IPS DF 6.9 (cell line): ENCODE results near the gene SNRNP35.
"Not testable (repeated sequence)": the region's sequence is repeated elsewhere in the genome, so short reads cannot be mapped to it uniquely, and the experiment has no call there.

Experiments
- DNase-seq: peaks from one replicate; pipeline ENCODE4 v3.0.0-alpha.2; 2013; ENCODE audit warnings: low read depth, low spot score
- H3K27ac ChIP-seq: one replicate; pipeline ENCODE4 v1.5.1; 2013; ENCODE audit warnings: low read length, control low read depth
- H3K27me3 ChIP-seq: 2 replicates; pipeline ENCODE4 v1.6.1; 2013; ENCODE audit warnings: mild to moderate bottlenecking, low read length; ENCODE audit not compliant: control insufficient read depth, insufficient read depth
- H3K36me3 ChIP-seq: 2 replicates; pipeline ENCODE4 v1.6.1; 2013; ENCODE audit warnings: low read length; ENCODE audit not compliant: control insufficient read depth, insufficient read depth
- H3K4me1 ChIP-seq: 2 replicates; pipeline ENCODE4 v1.6.1; 2013; ENCODE audit warnings: low read length; ENCODE audit not compliant: control insufficient read depth, insufficient read depth
- H3K4me3 ChIP-seq: 2 replicates; pipeline ENCODE4 v1.5.1; 2013; ENCODE audit warnings: mild to moderate bottlenecking, low read length
- H3K9me3 ChIP-seq: 2 replicates; pipeline ENCODE4 v1.6.1; 2013; ENCODE audit warnings: low read length, inconsistent platforms; ENCODE audit not compliant: control insufficient read depth, insufficient read depth
- WGBS: extraction: QIAGEN DNeasy Blood & Tissue Kit; methylation state at CpG from one replicate; pipeline ENCODE4 v1.1.7; 2013; ENCODE audit warnings: mixed read lengths, missing lambda C conversion rate; ENCODE audit not compliant: insufficient read length, insufficient coverage; 5-methylcytosine and 5-hydroxymethylcytosine counted together

SNRNP35 gene

GRCh38 chr12:123449856-123450255 is 8.1 kb upstream of the SNRNP35 start:
- Histone ChIP-seq H3K27me3 (no peaks in the 10 kb centered on the region), H3K36me3 (no peaks in the 10 kb centered on the region), H3K9me3 (no peaks in the 10 kb centered on the region), H3K4me1 (no peaks in the 10 kb centered on the region; the same call in 1 of the 2 replicates), H3K4me3 (no peak overlapping the region), H3K27ac (no peak overlapping the region)
- no CpG with 5 or more reads among the region's 4 CpGs for whole genome bisulfite sequencing
- DNase-seq: no peak

- no peak overlapping the region for H3K4me3 ChIP-seq
- H3K36me3 ChIP-seq: no peaks in the 10 kb centered on the region
- H3K4me1 ChIP-seq: no peaks in the 10 kb centered on the region; the same call in 1 of the 2 replicates
- no CpG with 5 or more reads among the region's 9 CpGs for WGBS
- H3K27me3 ChIP-seq: no peaks in the 10 kb centered on the region
- no peaks in the 10 kb centered on the region for H3K9me3 ChIP-seq
- DNase-seq: no peak
- no peak overlapping the region for H3K27ac ChIP-seq
Measured at GRCh38 chr12:123450636-123451035, 7.3 kb upstream of the SNRNP35 start.

GRCh38 chr12:123452276-123452550 is 5.7 kb upstream of the SNRNP35 start:
- H3K36me3 ChIP-seq, H3K4me1 ChIP-seq, DNase-seq, H3K9me3 ChIP-seq, H3K27me3 ChIP-seq, H3K4me3 ChIP-seq, H3K27ac ChIP-seq: not testable (repeated sequence)
- no CpG with 5 or more reads among the region's 1 CpG for WGBS

GRCh38 chr12:123453165-123453564 is 4.8 kb upstream of the SNRNP35 start:
- Histone ChIP-seq H3K9me3 (no peaks in the 10 kb centered on the region), H3K27ac (no peak overlapping the region), H3K36me3 (no peaks in the 10 kb centered on the region), H3K4me3 (no peak overlapping the region), H3K27me3 (no peaks in the 10 kb centered on the region), H3K4me1 (no peaks in the 10 kb centered on the region; the same call in 1 of the 2 replicates)
- no peak for DNase-seq
- no CpG with 5 or more reads among the region's 3 CpGs for WGBS

GRCh38 chr12:123463174-123463573 is 5.2 kb downstream of the SNRNP35 start:
- H3K4me1 ChIP-seq, H3K27me3 ChIP-seq, H3K4me3 ChIP-seq, H3K9me3 ChIP-seq, H3K27ac ChIP-seq, DNase-seq, H3K36me3 ChIP-seq: not testable (repeated sequence)
- WGBS: no CpG with 5 or more reads among the region's 11 CpGs

- Histone ChIP-seq H3K4me1 (no peaks in the 10 kb centered on the region), H3K36me3 (no peaks in the 10 kb centered on the region), H3K9me3 (no peaks in the 10 kb centered on the region), H3K4me3 (no peak overlapping the region), H3K27me3 (no peaks in the 10 kb centered on the region), H3K27ac (no peak overlapping the region)
- DNase-seq: no peak
- WGBS: no CpG with 5 or more reads among the region's 4 CpGs
Measured at GRCh38 chr12:123465084-123465483, 7.1 kb downstream of the SNRNP35 start.

GRCh38 chr12:123468786-123469185 is 10.8 kb downstream of the SNRNP35 start:
- H3K4me1 ChIP-seq: no peaks in the 10 kb centered on the region
- no peak overlapping the region for H3K4me3 ChIP-seq
- no peaks in the 10 kb centered on the region for H3K27me3 ChIP-seq
- no CpG with 5 or more reads among the region's 1 CpG for WGBS
- H3K9me3 ChIP-seq: no peaks in the 10 kb centered on the region
- no peaks in the 10 kb centered on the region for H3K36me3 ChIP-seq
- DNase-seq: no peak
- H3K27ac ChIP-seq: no peak overlapping the region

GRCh38 chr12:123469978-123470377 is 12.0 kb downstream of the SNRNP35 start:
- no peaks in the 10 kb centered on the region for H3K9me3 ChIP-seq
- no CpG with 5 or more reads among the region's 2 CpGs for WGBS
- H3K27ac ChIP-seq: no peak overlapping the region
- no peaks in the 10 kb centered on the region for H3K36me3 ChIP-seq
- H3K27me3 ChIP-seq: no peaks in the 10 kb centered on the region
- H3K4me3 ChIP-seq: no peak overlapping the region
- H3K4me1 ChIP-seq: no peaks in the 10 kb centered on the region
- DNase-seq: no peak

GRCh38 chr12:123471374-123472068 is 13.6 kb downstream of the SNRNP35 start:
- Histone ChIP-seq H3K27me3 (no peaks in the 10 kb centered on the region), H3K4me3 (no peak overlapping the region), H3K4me1 (no peaks in the 10 kb centered on the region), H3K27ac (no peak overlapping the region), H3K9me3 (no peaks in the 10 kb centered on the region), H3K36me3 (no peaks in the 10 kb centered on the region)
- no CpG with 5 or more reads among the region's 8 CpGs for WGBS
- DNase-seq: no peak

- H3K36me3 ChIP-seq: no peaks in the 10 kb centered on the region
- no CpG with 5 or more reads among the region's 12 CpGs for WGBS
- no peaks in the 10 kb centered on the region for H3K9me3 ChIP-seq
- no peak overlapping the region for H3K4me3 ChIP-seq
- no peaks in the 10 kb centered on the region for H3K27me3 ChIP-seq
- H3K4me1 ChIP-seq: no peaks in the 10 kb centered on the region
- H3K27ac ChIP-seq: no peak overlapping the region
- DNase-seq: no peak
Measured at GRCh38 chr12:123472438-123472849, 14.5 kb downstream of the SNRNP35 start.

GRCh38 chr12:123474485-123475245 is 16.7 kb downstream of the SNRNP35 start:
- H3K9me3 ChIP-seq: no peaks in the 10 kb centered on the region
- DNase-seq: no peak
- no peaks in the 10 kb centered on the region for H3K4me1 ChIP-seq
- H3K36me3 ChIP-seq: no peaks in the 10 kb centered on the region
- WGBS: no CpG with 5 or more reads among the region's 13 CpGs
- no peaks in the 10 kb centered on the region for H3K27me3 ChIP-seq
- no peak overlapping the region for H3K4me3 ChIP-seq
- no peak overlapping the region for H3K27ac ChIP-seq
